GM23338 (cell line): ENCODE results near the gene NDRG2. TPM values are rescaled to one million over a fixed set of nuclear protein-coding genes. Genes with fewer than 3 reads are reported as not detected.

Source experiments
- ATAC-seq: fragments of 200-7000 bp; cut with Tn5 transposase; 3 replicates; pipeline ENCODE4 v1.9.1; 2020
- DNase-seq: peaks from one replicate; pipeline ENCODE4 v3.0.0-alpha.2; 2015; ENCODE audit warnings: low spot score
- H2AFZ ChIP-seq: fragments of 200-600 bp; sonication (generic); 2 replicates; pipeline ENCODE4 v1.8.0; 2016; ENCODE audit warnings: antibody characterized with exemption, mild to moderate bottlenecking, moderate library complexity
- H3F3A ChIP-seq: fragments of 200-600 bp; sonication (generic); replicated peaks from 2 replicates; pipeline ENCODE4 v1.8.0; 2017; ENCODE audit warnings: antibody characterized with exemption, mixed run types, low read depth
- H3K27ac ChIP-seq: fragments of 200-600 bp; sonication (generic); 2 replicates; pipeline ENCODE4 v1.6.1; 2016; ENCODE audit warnings: low read depth
- H3K27me3 ChIP-seq: fragments of 200-600 bp; sonication (generic); 2 replicates; pipeline ENCODE4 v1.8.0; 2016; ENCODE audit warnings: mild to moderate bottlenecking, mixed run types, moderate library complexity; ENCODE audit not compliant: insufficient read depth
- H3K36me3 ChIP-seq: fragments of 200-600 bp; sonication (generic); 2 replicates; pipeline ENCODE4 v1.8.0; 2016; ENCODE audit warnings: mild to moderate bottlenecking; ENCODE audit not compliant: insufficient read depth
- H3K4me1 ChIP-seq: fragments of 200-600 bp; sonication (generic); 2 replicates; pipeline ENCODE4 v1.8.0; 2016; ENCODE audit warnings: mild to moderate bottlenecking, moderate library complexity; ENCODE audit not compliant: insufficient read depth
- H3K4me2 ChIP-seq: fragments of 200-600 bp; sonication (generic); 2 replicates; pipeline ENCODE4 v1.7.1; 2017; ENCODE audit warnings: mixed run types
- H3K4me3 ChIP-seq: fragments of 200-600 bp; sonication (generic); 2 replicates; pipeline ENCODE4 v1.6.1; 2016; ENCODE audit warnings: mixed run types
- H3K79me2 ChIP-seq: fragments of 200-600 bp; sonication (generic); replicated peaks from 2 replicates; pipeline ENCODE4 v1.8.0; 2017; ENCODE audit warnings: mild to moderate bottlenecking; ENCODE audit not compliant: insufficient read depth
- H3K9me2 ChIP-seq: fragments of 200-600 bp; sonication (generic); 2 replicates; pipeline ENCODE4 v1.8.0; 2017; ENCODE audit not compliant: insufficient read depth
- H4K20me1 ChIP-seq: fragments of 200-600 bp; sonication (generic); replicated peaks from 2 replicates; pipeline ENCODE4 v1.8.0; 2017; ENCODE audit warnings: mild to moderate bottlenecking; ENCODE audit not compliant: insufficient read depth
- H3K27ac Mint-ChIP-seq: 2 replicates; pipeline ENCODE4 v1.8.0; 2020; ENCODE audit warnings: inconsistent platforms, mild to moderate bottlenecking, moderate library complexity, mixed read lengths
- H3K27me3 Mint-ChIP-seq: 3 replicates; pipeline ENCODE4 v1.8.0; 2022; ENCODE audit warnings: low read depth, mild to moderate bottlenecking, moderate library complexity, mixed read lengths, inconsistent platforms; ENCODE audit not compliant: insufficient read depth, poor library complexity
- H3K36me3 Mint-ChIP-seq: 3 replicates; pipeline ENCODE4 v1.8.0; 2021; ENCODE audit warnings: low read depth, mild to moderate bottlenecking, inconsistent platforms, moderate library complexity, mixed read lengths
- H3K4me1 Mint-ChIP-seq: 3 replicates; pipeline ENCODE4 v1.8.0; 2020; ENCODE audit warnings: mild to moderate bottlenecking, inconsistent platforms, mixed read lengths
- H3K4me3 Mint-ChIP-seq: 3 replicates; pipeline ENCODE4 v1.8.0; 2021; ENCODE audit warnings: moderate library complexity, mild to moderate bottlenecking, inconsistent platforms, mixed read lengths
- H3K9me3 Mint-ChIP-seq: 3 replicates; pipeline ENCODE4 v1.8.0; 2020; ENCODE audit warnings: moderate library complexity, mild to moderate bottlenecking, inconsistent platforms, mixed read lengths
- ETS1 ChIP-seq: IDR thresholded peaks from 2 replicates; pipeline ENCODE4 v1.6.1; 2016; ENCODE audit warnings: antibody characterized with exemption
- EZH2phosphoT487 ChIP-seq: fragments of 200-600 bp; sonication (generic); IDR thresholded peaks from one replicate; pipeline ENCODE4 v1.8.1; 2018; ENCODE audit warnings: antibody characterized with exemption; ENCODE audit not compliant: unreplicated experiment
- JUNB ChIP-seq: IDR thresholded peaks from one replicate; pipeline ENCODE4 v1.6.1; 2016; ENCODE audit warnings: antibody characterized with exemption; ENCODE audit not compliant: unreplicated experiment
- NANOG ChIP-seq: IDR thresholded peaks from 2 replicates; pipeline ENCODE4 v1.6.1; 2016; ENCODE audit warnings: antibody characterized with exemption, borderline replicate concordance
- ZNF114 ChIP-seq: fragments of 250-450 bp; sonication (Bioruptor Pico); IDR thresholded peaks from 2 replicates; pipeline ENCODE4 v1.5.0; 2020; ENCODE audit warnings: mild to moderate bottlenecking, moderate library complexity
- ZNF331 ChIP-seq: fragments of 250-450 bp; sonication (Bioruptor Pico); IDR thresholded peaks from 2 replicates; pipeline ENCODE4 v1.5.0; 2020; ENCODE audit warnings: low read depth, mild to moderate bottlenecking, moderate library complexity
- ZNF462 ChIP-seq: fragments of 250-450 bp; sonication (Bioruptor Pico); IDR thresholded peaks from 2 replicates; pipeline ENCODE4 v1.5.0; 2020; ENCODE audit warnings: mild to moderate bottlenecking, moderate library complexity
- polyA plus RNA-seq: library from polyadenylated mRNA; unstranded; fragments of >200 nt; fragmentation: Nextera tagmentation; extraction: Ambion mirVana; gene quantifications from 2 replicates; pipeline ENCODE4 v1.2.1, GENCODE V29; 2016
- total RNA-seq: library from RNA; depleted of rRNA; stranded (reverse); fragments of >200 nt; shearing (Covaris generic); gene quantifications from 2 replicates; pipeline ENCODE4 v1.2.3, GENCODE V29; 2014

NDRG2 gene
- total and polyA plus RNA-seq, 2 experiments from 2014 or later: 8.8 to 20.6 TPM

- Mint-ChIP-seq H3K27ac (no peak overlapping the region), H3K9me3 (no peaks in the 10 kb centered on the region), H3K36me3 (no peaks in the 10 kb centered on the region), H3K4me3 (no peak overlapping the region), H3K4me1 (peaks cover 10% of the 10 kb centered on the region; the same call in 2 of the 3 replicates), H3K27me3 (peaks cover 5% of the 10 kb centered on the region)
- peaks cover 6% of the 10 kb centered on the region; the same call in 1 of the 2 replicates for H3K4me1 ChIP-seq
- no peak overlapping the region for H3K4me2 ChIP-seq
- H2AFZ ChIP-seq: no peak overlapping the region
- TF ChIP-seq JUNB (no peak), ZNF114 (no peak), NANOG (no peak), EZH2phosphoT487 (no peak), ETS1 (no peak), ZNF331 (CRISPR knock-in tag) (no peak), ZNF462 (CRISPR knock-in tag) (no peak)
- no peaks in the 10 kb centered on the region for H4K20me1 ChIP-seq
- no peaks in the 10 kb centered on the region for H3K9me2 ChIP-seq
- H3K79me2 ChIP-seq: no peaks in the 10 kb centered on the region
- no peak overlapping the region for H3K4me3 ChIP-seq
- no peaks in the 10 kb centered on the region for H3K36me3 ChIP-seq
- H3F3A ChIP-seq: no peaks in the 10 kb centered on the region
- H3K27me3 ChIP-seq: no peaks in the 10 kb centered on the region
- no peak overlapping the region for H3K27ac ChIP-seq
- DNase-seq (peak; percentile 27), ATAC-seq (peak; percentile 70)
Observed at GRCh38 chr14:21054123-21054767, 29.4 kb upstream of the NDRG2 start.
